ENCODE data around the gene PATL1. TPM values are rescaled to one million over a fixed set of nuclear protein-coding genes. Genes with fewer than 3 reads are reported as not detected.

PATL1 gene
- polyA plus RNA-seq, 1 donor (not counting 4 experiments of a cell fraction or from before 2014, with no cell fraction given), result 31.1 TPM

GRCh38 chr11:59673291-59673690, 4.5 kb upstream of the PATL1 start:
- Histone ChIP-seq H3K27me3 (ENCODE audit: control insufficient read depth, extremely low read depth, insufficient read depth, low read length) (no peaks in the 10 kb centered on the region), H3K9me1 (ENCODE audit: control insufficient read depth, extremely low read depth, insufficient read depth, low read length) (no peaks in the 10 kb centered on the region), H2AFZ (ENCODE audit: control insufficient read depth, low read length) (no peak overlapping the region), H4K20me1 (ENCODE audit: control insufficient read depth, extremely low read depth, insufficient read depth, low read length) (no peaks in the 10 kb centered on the region), H3K27ac (ENCODE audit: control insufficient read depth, insufficient read depth, low read length) (no peak overlapping the region), H3K4me2 (ENCODE audit: control insufficient read depth, extremely low read depth, insufficient read depth, low read depth, low read length) (no peak overlapping the region), H3K4me1 (ENCODE audit: control insufficient read depth, extremely low read depth, insufficient read depth, low read length) (peaks cover 9% of the 10 kb centered on the region), H3K9me3 (ENCODE audit: control insufficient read depth, low read depth, low read length) (no peaks in the 10 kb centered on the region), H3K79me2 (ENCODE audit: control insufficient read depth, insufficient read depth, low read length) (peaks cover 3% of the 10 kb centered on the region), H3K36me3 (ENCODE audit: control insufficient read depth in 2 of 2, extremely low read depth in 1 of 2, insufficient read depth in 2 of 2, low read length in 2 of 2) (no peaks in the 10 kb centered on the region), H3K4me3 (ENCODE audit: control insufficient read depth in 2 of 3, extremely low read depth in 1 of 3, insufficient read depth in 2 of 3, low read depth in 1 of 3, low read length in 3 of 3) (no peak overlapping the region), H3K9ac (ENCODE audit: control insufficient read depth, extremely low read depth, insufficient read depth, low read length) (no peak overlapping the region)
- FAIRE-seq (no peak), DNase-seq (ENCODE audit: low read depth, low spot score) (no peak)
- no peak for TF ChIP-seq CTCF (optimal IDR thresholded peaks at IDR 0.05 in 1 of 3, IDR thresholded peaks at IDR 0.05 in 1 of 3, conservative IDR thresholded peaks at IDR 0.05 in 1 of 3; ENCODE audit: extremely low read depth in 1 of 3, insufficient read depth in 2 of 3, low read length in 3 of 3)
- TF ChIP-seq EZH2 (IDR thresholded peaks at IDR 0.05; ENCODE audit: low read length), result no peak
- dilution Hi-C loops (cut with MboI; ENCODE audit: extremely low pct_ligation_motif_present, low sequenced_read_pairs), result no loop called here

- FAIRE-seq (no peak), DNase-seq (ENCODE audit: low read depth, low spot score) (no peak)
- H3K79me2 ChIP-seq (ENCODE audit: control insufficient read depth, insufficient read depth, low read length), result peaks cover 21% of the 10 kb centered on the region
- H3K27ac ChIP-seq (ENCODE audit: control insufficient read depth, insufficient read depth, low read length), result no peak overlapping the region
- dilution Hi-C loops (cut with MboI; ENCODE audit: extremely low pct_ligation_motif_present, low sequenced_read_pairs), result no loop called here
- H3K4me3 ChIP-seq (ENCODE audit: control insufficient read depth in 2 of 3, extremely low read depth in 1 of 3, insufficient read depth in 2 of 3, low read depth in 1 of 3, low read length in 3 of 3), result no peak overlapping the region
- H3K4me2 ChIP-seq (ENCODE audit: control insufficient read depth, extremely low read depth, insufficient read depth, low read depth, low read length), result no peak overlapping the region
- no peaks in the 10 kb centered on the region for H3K9me1 ChIP-seq (ENCODE audit: control insufficient read depth, extremely low read depth, insufficient read depth, low read length)
- no peaks in the 10 kb centered on the region for H3K27me3 ChIP-seq (ENCODE audit: control insufficient read depth, extremely low read depth, insufficient read depth, low read length)
- H3K9ac ChIP-seq (ENCODE audit: control insufficient read depth, extremely low read depth, insufficient read depth, low read length), result no peak overlapping the region
- no peaks in the 10 kb centered on the region for H4K20me1 ChIP-seq (ENCODE audit: control insufficient read depth, extremely low read depth, insufficient read depth, low read length)
- TF ChIP-seq EZH2 (IDR thresholded peaks at IDR 0.05; ENCODE audit: low read length), result no peak
- TF ChIP-seq CTCF (optimal IDR thresholded peaks at IDR 0.05 in 1 of 3, IDR thresholded peaks at IDR 0.05 in 1 of 3, conservative IDR thresholded peaks at IDR 0.05 in 1 of 3; ENCODE audit: extremely low read depth in 1 of 3, insufficient read depth in 2 of 3, low read length in 3 of 3), result no peak
- H3K9me3 ChIP-seq (ENCODE audit: control insufficient read depth, low read depth, low read length), result no peaks in the 10 kb centered on the region
- H2AFZ ChIP-seq (ENCODE audit: control insufficient read depth, low read length), result no peak overlapping the region
- H3K4me1 ChIP-seq (ENCODE audit: control insufficient read depth, extremely low read depth, insufficient read depth, low read length), result peaks cover 22% of the 10 kb centered on the region
- peaks cover 0 to 3% of the 10 kb centered on the region in 2 experiments for H3K36me3 ChIP-seq (ENCODE audit: control insufficient read depth in 2 of 2, extremely low read depth in 1 of 2, insufficient read depth in 2 of 2, low read length in 2 of 2)
Observed at GRCh38 chr11:59671471-59671870, 2.6 kb upstream of the PATL1 start.
